ENCODE data around the gene MYRIP.

DNA sequence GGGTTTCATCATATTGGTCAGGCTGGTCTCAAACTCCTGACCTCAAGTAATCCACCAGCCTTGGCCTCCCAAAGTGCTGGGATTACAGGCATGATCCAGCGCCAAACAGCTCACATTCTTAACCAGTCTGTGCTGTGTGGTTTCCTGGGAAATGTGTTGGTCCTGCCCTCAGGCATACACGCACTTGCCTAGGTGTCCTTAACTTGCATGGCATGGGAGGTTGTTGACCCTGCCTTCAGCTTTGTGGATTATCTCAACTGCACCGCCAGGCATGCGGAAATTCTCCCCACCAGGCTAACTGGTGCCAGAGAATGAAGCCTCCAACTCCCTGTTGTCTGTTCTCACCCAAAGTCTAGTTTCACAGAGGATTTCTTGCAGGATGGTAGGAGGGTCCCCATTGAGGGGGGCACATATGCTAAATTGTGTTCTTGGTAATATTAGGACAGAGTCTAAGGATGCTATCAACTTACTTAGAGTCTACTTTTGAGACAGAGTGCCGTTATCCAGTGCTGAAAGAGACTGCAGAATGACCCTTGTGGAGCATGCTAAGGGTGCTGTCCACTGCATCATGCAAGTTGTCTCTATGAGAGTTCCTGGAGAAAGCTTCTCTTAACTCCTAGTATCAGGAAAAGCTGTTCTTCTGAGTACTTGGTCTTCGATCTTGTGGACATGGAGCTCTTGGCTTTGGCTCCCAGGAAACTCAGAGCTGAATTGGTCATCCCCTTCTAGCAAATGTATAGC lies 438.5 kb downstream of the MYRIP start:
- TF ChIP-seq, protein P1, sequence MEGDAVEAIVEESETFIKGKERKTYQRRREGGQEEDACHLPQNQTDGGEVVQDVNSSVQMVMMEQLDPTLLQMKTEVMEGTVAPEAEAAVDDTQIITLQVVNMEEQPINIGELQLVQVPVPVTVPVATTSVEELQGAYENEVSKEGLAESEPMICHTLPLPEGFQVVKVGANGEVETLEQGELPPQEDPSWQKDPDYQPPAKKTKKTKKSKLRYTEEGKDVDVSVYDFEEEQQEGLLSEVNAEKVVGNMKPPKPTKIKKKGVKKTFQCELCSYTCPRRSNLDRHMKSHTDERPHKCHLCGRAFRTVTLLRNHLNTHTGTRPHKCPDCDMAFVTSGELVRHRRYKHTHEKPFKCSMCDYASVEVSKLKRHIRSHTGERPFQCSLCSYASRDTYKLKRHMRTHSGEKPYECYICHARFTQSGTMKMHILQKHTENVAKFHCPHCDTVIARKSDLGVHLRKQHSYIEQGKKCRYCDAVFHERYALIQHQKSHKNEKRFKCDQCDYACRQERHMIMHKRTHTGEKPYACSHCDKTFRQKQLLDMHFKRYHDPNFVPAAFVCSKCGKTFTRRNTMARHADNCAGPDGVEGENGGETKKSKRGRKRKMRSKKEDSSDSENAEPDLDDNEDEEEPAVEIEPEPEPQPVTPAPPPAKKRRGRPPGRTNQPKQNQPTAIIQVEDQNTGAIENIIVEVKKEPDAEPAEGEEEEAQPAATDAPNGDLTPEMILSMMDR (IDR thresholded peaks at IDR 0.05; ENCODE audit: low read depth, low read length): no peak
- TF ChIP-seq POLR2A (IDR thresholded peaks at IDR 0.05; ENCODE audit: extremely low read depth, insufficient read length): no peak
- no peak for TF ChIP-seq MAX (IDR thresholded peaks at IDR 0.05; ENCODE audit: low read depth, low read length)
- TF ChIP-seq MYC (IDR thresholded peaks at IDR 0.05; ENCODE audit: low read depth, low read length): no peak
